GM18873 (cell line): Measurements from ENCODE around the gene SLC2A9.
"Not testable (repeated sequence)": the region's sequence is repeated elsewhere in the genome, so short reads cannot be mapped to it uniquely, and the experiment has no call there.

ENCODE experiments used
- ATAC-seq: cut with Tn5 transposase; IDR thresholded peaks from one replicate; pipeline ENCODE4 v1.9.1; 2021; ENCODE audit warnings: mild to moderate bottlenecking, moderate library complexity, moderate number of reproducible peaks; ENCODE audit not compliant: unreplicated experiment, low FRiP score

Gene SLC2A9

DNA sequence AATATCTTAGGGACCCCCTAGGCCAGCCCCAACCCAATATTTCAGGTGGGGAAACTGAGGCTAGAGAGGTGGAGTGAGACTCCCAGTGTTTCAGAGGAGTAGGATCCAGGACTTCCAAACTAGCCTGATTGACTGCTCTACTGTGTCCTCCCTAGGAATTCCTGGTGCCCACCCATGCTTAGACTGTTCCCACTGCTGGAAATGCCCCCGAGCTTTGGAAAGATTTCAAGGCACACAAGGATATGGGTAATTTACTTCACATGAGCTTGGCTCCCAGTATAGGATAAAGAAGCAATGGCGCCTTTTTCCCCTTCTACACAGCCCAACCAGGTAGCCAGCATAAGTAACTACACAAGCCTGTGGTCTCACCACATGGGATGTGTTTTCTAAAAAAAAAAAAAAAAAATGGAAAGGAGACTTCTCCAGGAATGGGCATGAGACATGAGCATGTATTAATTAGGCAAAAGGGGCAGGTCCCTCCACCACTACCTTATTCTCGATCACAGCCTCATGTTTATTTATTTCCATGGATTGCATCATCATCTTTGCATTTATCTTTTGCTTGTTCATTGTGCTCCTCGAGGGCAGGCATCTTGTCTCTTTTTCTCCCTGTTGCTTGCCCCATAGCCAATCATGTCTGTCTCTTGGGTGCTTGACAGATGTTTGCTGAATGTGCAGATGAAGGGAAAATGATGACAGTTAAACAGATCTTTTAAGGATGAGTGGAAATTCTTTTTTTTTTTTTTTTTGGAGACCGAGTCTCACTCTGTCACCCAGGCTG is 173.1 kb downstream of the SLC2A9 start:
- ATAC-seq = no peak

GRCh38 chr4:9845791-9846493 is 175.4 kb downstream of the SLC2A9 start:
- ATAC-seq = no peak

DNA sequence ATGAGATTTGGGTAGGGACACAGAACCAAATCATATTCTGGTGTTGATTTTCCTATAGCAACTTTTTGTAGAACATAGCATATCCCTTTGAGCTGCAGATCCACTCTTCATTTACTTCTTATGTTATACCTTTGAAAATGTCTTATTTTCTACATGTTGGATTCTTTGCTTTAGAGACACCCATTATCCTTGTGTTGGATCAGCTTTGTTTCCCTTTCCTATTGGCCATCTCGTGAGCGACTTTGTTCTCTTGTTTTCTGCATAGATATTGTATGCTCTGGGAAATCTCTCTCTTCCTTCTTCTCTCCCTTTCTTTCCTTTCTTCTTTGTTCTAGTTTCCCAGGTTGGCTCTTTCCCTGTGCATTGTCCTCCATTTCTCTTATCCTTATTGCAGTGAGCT is 180.2 kb downstream of the SLC2A9 start:
- ATAC-seq = no peak

DNA sequence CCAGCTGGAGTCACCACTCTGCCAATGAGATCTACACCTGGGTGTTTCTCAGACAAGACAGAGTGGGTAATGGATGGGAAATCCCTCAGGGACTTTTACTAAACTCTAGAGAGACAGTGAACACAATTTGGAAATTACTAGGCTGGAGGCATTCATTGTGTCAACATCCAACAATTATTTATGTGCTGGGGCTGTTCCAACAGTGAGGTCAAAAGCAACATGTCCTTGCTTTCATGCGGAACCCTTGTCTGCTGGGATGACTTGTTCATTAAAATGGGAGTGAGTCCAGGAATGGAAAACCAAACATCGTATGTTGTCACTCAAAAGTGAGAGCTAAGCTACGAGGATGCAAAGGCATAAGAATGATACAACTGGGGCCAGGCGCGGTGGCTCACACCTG is 185.9 kb downstream of the SLC2A9 start:
- no peak for ATAC-seq

DNA sequence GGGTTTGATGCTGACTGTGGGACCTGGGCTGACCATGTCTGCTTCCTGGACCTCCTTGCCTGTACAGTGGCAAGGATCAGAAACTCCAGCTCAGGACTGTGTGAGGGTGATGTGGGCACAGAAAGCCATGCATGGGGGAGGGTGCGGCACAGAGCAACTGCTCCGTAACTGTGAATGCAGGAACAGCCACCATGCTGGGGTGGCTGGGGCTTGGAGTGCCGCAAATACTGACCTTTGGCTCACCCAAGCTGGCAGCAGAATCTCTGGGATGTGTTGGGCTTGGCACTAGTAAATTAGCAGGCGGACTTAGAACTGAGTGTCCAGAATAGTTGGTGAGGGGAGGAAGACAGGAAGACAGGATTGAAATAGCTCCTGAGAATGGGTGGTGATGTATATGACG is 187.9 kb downstream of the SLC2A9 start:
- no peak for ATAC-seq

DNA sequence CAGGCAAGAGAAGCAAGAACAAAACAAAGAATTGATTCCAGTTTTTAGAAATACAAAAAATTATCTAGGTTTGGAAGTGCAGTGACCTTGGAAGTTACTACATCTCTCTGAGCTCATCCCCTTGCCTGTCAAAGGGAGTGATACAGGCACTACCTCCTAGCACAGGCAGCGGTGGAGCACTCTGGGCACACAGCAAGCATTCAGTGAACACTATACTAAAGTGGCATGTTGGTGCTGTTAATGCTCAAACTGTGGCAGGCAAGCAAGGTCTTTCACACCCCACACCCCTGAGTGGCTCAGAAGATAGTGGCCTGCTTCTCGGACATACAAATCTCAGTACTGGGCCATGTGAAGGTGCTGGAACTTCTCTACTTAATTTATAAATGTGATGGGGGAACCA is 188.7 kb downstream of the SLC2A9 start:
- ATAC-seq = no peak

GRCh38 chr4:9826551-9826950 is 194.7 kb downstream of the SLC2A9 start:
- no peak for ATAC-seq

- ATAC-seq = no peak
These were observed 196.2 kb downstream of the SLC2A9 start for GRCh38 chr4:9825049-9825448.

DNA sequence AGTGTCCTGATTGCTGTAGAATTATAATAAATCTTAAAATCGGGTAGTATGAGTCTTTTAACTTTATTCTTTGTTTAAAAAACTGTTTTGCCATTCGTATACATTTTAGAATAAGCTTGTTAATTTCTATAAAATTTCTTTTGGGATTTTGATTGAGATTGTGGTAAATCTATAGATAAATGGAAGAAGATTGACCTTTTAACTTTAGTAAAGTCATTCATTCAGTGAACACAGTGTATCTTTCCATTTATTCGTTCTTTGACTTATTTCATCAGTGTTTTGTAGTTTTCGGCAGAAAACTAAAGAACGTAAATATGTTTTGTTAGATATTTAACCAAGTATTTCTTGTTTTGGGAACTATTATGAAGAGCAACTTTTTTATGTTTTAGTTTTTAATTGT is 201.0 kb downstream of the SLC2A9 start:
- ATAC-seq = no peak

GRCh38 chr4:9816285-9816684 is 205.0 kb downstream of the SLC2A9 start:
- no peak for ATAC-seq

- peak; percentile 69 for ATAC-seq
These were observed 208.6 kb downstream of the SLC2A9 start for GRCh38 chr4:9812501-9813340.

DNA sequence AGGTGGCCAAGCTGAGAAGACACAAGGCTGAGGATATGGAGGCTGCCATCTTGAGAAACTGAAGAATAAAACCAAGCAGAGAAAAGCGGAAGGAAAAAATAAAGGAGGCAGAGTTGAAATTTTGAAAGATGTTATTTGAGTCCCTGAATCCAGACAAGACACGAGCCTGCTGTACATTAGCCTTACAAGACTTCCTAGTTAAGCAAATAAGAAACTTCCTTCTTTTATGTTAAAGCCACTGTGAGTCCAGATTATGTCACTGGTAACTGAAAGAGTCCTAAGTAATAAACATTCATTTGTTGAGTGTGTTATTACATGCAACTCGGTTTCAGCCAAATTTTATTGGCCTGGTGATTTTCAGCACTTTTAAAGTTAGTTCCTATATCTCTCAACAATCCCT is 209.5 kb downstream of the SLC2A9 start:
- no peak for ATAC-seq

DNA sequence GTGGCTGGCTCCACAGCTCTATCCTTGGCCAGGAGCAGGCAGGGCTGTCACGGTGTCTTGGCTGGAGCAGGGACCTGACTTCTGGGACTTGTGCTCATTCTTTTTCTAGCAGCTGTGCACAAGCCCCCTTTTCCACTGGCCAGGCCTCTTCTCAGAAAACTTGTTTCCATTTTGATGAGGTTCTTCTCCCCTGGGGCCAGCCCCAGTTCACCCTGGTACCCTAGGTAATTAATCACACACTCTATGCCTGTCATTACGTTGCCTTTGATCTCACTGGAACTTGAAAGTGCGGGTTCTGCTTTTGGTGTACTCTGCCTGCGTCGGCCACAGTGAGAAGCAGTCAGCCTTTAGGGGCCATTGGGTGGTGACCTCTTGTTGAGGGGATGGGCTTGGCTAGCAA is 213.2 kb downstream of the SLC2A9 start:
- ATAC-seq = no peak

DNA sequence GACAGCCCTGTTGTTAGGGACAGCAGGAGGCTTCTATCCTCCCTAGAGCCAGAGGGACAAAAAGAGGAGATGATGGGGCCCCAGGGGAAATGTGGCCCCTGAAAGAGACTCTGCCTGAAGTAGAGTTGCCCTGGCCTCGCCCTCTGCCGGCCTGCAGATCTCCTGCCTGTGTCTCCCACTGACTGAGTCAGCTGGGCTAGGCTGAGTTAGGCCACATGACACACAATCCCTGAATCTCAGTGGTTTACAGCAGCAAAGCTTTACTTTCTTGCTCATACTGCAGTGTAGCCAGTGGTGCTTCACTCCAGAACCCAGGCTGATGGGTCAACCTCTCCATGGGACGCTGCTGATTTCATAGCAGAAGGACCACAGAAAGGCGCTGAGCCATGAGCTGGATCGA is 216.4 kb downstream of the SLC2A9 start:
- ATAC-seq = no peak

- ATAC-seq = no peak
These were observed 220.4 kb downstream of the SLC2A9 start for GRCh38 chr4:9800848-9801247.

- ATAC-seq = not testable (repeated sequence)
These were observed 224.7 kb downstream of the SLC2A9 start for GRCh38 chr4:9796641-9797040.

- no peak for ATAC-seq
These were observed 228.9 kb downstream of the SLC2A9 start for GRCh38 chr4:9792381-9792780.

GRCh38 chr4:9785891-9786290 is 235.4 kb downstream of the SLC2A9 start:
- ATAC-seq = not testable (repeated sequence)

GRCh38 chr4:9782136-9782436 is 239.2 kb downstream of the SLC2A9 start:
- no peak for ATAC-seq

GRCh38 chr4:9781343-9782135 is 239.8 kb downstream of the SLC2A9 start, which contains the start of gene DRD5:
Gene DRD5, plus strand, starts transcription at chr4:9781634. Its CDS starts 396 bp downstream, at chr4:9782030.
- no peak for ATAC-seq
